HG03354 (cell line): Measurements from ENCODE around the gene DTNBP1.

Experiments used
- ATAC-seq: cut with Tn5 transposase; IDR thresholded peaks from one replicate; pipeline ENCODE4 v1.9.1; 2021; ENCODE audit warnings: mild to moderate bottlenecking; ENCODE audit not compliant: unreplicated experiment, poor library complexity, severe bottlenecking

The DTNBP1 gene

GRCh38 chr6:15476631-15477380 is 186.0 kb downstream of the DTNBP1 start:
- no peak for ATAC-seq

GRCh38 chr6:15475872-15476271 is 187.0 kb downstream of the DTNBP1 start:
- ATAC-seq, result no peak

- ATAC-seq, result no peak
Measured at GRCh38 chr6:15475261-15475660, 187.6 kb downstream of the DTNBP1 start.

GRCh38 chr6:15474196-15474595 is 188.6 kb downstream of the DTNBP1 start:
- ATAC-seq, result no peak

GRCh38 chr6:15473741-15474161 is 189.1 kb downstream of the DTNBP1 start:
- no peak for ATAC-seq

- no peak for ATAC-seq
Measured at GRCh38 chr6:15473174-15473573, 189.7 kb downstream of the DTNBP1 start.
